Measurements from ENCODE around the gene ZDHHC16.

- TF ChIP-seq, protein P1, sequence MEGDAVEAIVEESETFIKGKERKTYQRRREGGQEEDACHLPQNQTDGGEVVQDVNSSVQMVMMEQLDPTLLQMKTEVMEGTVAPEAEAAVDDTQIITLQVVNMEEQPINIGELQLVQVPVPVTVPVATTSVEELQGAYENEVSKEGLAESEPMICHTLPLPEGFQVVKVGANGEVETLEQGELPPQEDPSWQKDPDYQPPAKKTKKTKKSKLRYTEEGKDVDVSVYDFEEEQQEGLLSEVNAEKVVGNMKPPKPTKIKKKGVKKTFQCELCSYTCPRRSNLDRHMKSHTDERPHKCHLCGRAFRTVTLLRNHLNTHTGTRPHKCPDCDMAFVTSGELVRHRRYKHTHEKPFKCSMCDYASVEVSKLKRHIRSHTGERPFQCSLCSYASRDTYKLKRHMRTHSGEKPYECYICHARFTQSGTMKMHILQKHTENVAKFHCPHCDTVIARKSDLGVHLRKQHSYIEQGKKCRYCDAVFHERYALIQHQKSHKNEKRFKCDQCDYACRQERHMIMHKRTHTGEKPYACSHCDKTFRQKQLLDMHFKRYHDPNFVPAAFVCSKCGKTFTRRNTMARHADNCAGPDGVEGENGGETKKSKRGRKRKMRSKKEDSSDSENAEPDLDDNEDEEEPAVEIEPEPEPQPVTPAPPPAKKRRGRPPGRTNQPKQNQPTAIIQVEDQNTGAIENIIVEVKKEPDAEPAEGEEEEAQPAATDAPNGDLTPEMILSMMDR (IDR thresholded peaks at IDR 0.05 in 4 of 5, conservative IDR thresholded peaks at IDR 0.05 in 1 of 5), result no peak
- no peak for TF ChIP-seq POLR2A (IDR thresholded peaks at IDR 0.05)
These were observed 38.1 kb upstream of the ZDHHC16 start for GRCh38 chr10:97407952-97408248.
